NCI-H2107 treated with DMSO at 0.1 percent for 48 hours (cell line): Measurements from ENCODE around the gene XRCC4.

Experiments used
- DNase-seq: peaks from one replicate; lab custom pipeline; 2025; ENCODE audit not compliant: unreplicated experiment; lab: John Stamatoyannopoulos, UW

Gene XRCC4

DNA sequence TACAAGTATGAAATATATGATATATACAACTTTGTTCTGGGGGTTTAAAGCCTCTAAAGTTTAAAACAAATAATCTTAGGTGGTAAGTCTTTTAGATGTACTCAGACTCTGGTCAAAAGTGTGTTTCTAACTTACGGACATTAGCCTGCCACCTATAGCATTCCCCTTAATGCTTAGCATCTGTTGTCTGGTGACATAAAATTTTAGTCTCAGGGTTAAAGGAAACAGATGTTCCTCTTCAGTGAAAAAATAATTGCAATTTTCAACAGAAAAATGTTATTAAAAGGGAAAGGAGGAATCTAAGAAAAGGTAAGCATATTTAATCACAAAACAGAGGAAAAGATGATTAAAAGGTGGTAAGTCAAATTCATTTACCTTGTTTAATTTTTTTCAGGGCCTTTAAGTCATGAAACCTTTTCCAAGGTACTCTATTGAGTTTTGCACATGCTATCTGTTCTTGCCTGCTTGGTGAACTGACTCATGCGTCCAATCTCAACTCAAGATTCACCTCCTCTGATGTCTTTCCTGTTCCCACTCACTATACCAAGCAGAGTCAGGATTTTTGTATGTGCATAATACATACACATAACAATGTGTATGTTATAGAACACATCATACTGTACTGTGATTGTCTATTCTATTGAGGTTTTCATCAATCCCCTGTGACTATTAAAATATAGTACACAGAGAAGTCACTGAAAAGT is 8.1 kb upstream of the XRCC4 start:
- DNase-seq, result no peak

DNA sequence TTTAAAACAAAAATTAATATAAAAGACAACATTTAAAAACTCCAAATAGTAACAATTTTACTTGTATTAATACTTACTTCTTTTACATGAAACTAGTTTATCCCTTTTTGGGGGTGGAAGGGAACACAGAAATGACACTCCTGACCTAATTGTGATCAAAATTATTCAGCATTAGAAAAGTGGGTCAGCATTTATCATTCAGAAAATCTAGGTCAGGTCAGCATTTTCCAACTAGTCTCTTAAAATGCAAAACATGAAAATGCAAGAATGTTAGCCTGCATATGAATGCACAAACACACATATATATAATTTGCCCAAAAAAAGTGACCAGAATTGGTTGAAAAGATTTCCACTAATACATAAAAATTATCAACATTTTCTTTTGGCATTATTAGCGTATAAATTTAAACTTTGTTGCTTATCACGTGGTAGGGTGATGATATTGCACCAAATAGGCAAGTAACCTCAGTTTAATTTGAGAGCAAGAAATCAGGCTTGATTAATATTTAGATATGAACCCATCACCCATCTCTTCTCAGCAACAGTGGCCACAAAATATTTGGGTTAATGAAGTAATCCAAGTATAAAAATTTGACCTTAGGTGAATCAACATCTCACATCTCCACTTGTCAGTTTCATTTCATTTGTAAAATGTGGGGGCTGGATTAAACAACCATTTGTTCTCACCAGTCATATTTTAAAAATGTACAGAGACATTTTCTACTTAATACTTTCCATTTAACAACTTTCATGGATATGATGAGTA is 5.9 kb upstream of the XRCC4 start:
- DNase-seq, result no peak

DNA sequence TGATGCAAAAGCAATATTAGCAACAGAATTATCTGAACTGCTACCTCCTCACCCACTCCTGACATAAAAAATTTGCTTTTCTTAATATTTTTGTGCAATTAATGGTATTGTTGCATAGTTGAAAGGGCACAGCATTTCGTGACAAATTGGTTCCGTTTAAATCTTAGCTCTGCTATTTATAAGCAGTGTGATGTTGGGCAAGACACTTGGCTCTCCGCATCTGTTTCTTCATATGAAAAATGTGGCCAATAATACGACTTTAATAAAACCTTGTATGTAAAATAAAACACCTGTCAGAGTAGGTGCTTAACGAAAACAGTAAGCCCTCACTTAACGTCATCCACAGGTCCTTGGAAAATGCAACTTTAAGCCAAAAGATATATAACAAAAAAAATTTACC is 4.4 kb upstream of the XRCC4 start:
- no peak for DNase-seq

DNA sequence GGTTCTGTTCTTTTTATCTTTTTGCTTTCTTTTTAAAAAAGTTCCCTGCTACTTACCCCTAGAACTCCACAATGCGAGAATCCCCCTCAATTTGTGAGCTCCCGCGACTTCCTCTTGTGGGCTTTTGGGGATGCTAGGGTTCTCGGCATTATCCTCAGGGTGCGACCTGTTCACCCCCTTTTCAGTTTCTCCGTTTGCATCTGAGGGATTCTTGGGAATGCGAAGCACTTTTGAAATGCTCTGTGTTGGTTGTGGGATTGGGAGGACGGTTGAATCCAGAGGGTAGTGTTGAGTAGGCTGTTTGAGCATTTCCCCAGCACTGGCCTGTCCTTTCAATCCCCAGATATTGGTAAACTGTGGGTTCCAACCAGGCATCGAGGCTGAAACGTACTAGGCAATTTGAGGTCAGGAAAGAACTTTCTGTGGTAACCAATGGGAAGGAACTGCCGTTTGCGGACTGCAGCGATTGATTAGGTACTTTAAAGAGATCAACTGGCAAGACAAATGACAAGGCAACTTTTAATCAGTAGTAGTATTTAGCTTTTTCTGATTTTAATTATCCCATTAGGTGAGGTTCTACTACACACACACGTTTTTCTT is 415 bp downstream of the XRCC4 start:
- DNase-seq, result no peak

DNA sequence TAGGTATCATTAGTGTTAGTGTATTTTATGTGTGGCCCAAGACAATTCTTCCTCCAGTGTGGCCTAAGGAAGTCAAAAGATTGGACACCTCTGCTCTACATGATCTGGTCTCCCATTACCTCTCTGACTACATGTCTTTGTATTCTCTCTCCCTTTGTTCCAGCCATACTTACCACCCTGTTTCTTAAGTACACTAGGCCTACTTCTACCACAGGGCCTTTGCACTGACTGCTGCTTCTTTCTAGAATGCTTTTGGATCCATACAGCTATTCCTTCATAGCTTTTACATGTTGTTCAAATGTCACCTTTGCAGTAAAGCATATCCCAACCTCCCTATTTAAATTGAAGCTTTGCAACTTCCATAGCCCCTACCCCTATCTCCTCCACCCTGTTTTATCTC is 5.4 kb downstream of the XRCC4 start:
- no peak for DNase-seq

DNA sequence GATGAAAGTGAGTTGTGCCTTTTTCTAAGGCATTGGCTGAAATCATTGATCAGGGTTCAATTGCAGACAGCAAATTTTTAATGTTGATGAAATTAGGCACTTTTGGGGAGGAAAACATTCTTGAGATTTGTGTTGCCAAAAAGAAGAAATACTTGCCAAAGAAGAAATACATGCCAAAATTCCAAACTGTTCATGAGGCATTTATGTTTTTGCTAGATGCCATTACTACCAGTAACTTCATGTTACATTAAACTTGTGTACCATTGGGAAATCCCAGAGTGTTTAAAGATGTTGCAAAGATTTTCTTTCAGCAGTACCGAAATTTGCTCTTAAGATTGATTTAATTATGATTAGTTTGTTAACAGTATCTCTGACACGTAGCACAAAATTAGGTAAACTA is 7.0 kb downstream of the XRCC4 start:
- DNase-seq, result no peak

DNA sequence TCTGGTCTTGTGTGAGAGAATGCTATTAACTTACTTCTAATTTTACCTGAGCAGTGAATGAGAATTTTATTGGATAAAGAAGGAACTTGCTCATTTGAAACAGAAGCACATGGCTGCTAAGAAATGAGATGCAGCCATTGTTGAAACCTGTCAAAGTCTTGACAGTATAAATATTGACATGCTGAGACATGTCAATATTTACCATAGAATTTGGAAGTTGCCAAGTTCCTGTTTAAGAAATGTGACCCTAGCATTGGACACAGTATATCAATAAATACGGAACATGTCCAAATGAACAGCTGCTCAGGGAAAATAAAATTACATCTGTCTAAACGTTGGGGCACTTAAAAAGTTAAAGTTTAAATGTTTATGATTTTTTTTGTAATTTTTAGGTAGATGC is 7.8 kb downstream of the XRCC4 start:
- no peak for DNase-seq

DNA sequence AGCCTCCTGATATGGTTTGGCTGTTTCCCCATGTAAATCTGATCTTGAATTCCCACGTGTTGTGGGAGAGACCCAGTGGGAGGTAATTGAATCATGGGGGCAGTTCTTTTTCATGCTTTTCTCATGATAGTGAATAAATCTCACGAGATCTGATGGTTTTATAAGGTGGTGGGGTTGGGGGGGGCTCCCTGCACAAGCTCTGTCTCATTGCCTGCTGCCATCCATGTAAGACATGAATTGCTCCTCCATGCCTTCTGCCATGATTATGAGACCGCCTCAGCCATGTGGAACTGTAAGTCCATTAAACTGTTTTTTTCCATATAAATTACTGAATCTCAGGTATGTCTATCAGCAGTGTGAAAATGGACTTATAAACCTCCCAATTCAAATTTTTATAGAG is 12.8 kb downstream of the XRCC4 start:
- no peak for DNase-seq

DNA sequence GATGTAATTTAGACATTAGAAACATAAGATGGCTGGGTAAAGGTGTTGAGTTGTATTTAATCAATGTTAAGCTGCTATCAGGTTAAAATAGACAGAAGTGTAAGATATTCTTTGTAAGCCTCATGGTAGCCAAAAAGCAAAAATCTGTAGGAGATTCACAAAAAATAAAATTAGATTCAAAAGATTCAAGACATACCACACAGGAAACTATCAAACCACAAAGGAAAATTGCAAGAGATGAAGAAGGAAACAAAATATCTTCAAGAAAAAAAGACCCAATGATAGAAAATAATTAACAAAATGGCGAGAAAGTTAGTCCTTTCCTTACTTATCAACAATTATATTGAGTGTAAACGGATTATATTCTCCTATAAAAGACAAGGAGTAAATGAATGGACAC is 15.3 kb downstream of the XRCC4 start:
- DNase-seq, result no peak

DNA sequence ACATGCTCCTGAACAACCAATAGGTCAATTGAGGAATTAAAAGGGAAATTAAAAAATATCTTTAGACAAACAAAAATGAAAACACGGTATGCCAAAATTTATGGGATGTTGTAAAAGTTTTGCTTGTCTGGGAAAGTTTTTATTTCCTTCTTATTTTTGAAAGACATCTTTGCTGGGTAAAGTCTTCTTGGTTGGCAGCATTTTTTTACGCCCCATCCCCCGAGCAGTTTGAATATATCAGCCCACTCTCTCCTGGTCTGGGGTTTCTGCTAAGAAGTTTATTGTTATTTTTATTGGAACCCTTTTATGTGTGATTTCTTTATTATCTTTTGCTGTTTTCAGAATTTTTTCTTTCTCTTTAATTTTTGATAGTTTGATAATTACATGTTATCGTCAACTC is 16.3 kb downstream of the XRCC4 start:
- no peak for DNase-seq

DNA sequence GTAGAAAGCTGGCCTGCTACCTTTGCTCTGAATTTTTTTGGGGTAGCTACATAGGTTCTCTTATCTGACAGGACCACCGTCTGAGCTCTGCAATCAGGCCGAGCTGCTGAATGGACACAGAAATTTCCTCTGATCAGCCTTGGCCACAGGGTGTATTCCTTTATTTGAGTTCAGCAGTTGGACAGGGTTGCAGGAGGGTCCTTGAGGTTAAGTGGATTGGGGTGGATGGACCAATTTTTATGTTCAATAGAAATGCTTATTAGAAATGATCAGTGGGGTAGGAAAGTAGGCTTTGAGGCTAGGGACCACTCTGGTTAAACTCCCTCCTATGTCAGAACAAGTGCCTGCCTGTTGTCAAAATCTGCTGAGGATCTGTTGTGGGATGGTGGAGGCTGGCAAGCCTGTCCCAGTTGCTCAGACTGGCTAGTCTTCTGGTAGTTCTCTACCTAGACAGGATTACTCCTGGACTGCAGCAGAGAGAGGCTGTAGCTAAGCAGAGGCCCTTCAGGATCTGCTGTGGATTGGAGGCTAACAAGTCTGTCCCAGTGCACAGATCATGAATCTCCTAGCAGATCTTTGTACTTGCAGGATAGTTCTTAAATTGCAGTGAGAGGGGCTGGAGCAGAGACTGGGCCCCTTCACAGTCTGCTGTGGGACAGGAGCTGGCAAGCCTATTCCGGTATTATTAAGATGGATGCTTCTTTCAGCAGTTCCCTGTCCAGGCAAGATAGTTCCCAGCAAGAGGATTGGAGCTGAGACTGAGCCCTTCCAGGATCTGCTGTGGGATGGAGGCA is 18.0 kb downstream of the XRCC4 start:
- no peak for DNase-seq

DNA sequence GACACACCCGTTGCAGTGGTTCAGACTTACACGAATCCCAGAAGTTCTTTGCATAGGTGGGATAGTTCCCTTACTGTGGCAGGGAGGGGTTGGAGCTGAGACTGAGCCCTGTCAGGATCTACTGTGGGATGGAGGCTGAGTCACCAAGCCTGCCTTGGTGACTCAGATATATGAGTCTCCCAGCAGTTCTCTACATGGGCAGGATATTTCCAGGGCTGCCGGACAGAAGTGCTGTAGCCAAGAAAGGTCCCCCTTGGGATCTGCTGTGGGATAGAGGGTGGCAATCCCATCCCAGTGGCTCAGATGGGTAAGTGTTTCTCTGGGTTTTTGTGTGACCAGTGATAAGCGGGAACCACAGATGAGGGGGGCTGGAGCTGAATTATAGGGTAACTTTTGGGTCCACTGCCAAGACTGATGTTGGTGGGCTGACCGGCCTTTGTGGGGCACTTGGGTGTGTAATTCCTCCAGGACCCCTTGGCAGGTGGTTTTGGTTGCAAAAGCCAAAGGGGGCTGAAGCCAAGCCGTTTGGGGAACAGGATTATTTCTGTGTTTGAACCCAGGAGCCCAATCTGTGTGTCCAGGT is 18.7 kb downstream of the XRCC4 start:
- DNase-seq, result no peak

DNA sequence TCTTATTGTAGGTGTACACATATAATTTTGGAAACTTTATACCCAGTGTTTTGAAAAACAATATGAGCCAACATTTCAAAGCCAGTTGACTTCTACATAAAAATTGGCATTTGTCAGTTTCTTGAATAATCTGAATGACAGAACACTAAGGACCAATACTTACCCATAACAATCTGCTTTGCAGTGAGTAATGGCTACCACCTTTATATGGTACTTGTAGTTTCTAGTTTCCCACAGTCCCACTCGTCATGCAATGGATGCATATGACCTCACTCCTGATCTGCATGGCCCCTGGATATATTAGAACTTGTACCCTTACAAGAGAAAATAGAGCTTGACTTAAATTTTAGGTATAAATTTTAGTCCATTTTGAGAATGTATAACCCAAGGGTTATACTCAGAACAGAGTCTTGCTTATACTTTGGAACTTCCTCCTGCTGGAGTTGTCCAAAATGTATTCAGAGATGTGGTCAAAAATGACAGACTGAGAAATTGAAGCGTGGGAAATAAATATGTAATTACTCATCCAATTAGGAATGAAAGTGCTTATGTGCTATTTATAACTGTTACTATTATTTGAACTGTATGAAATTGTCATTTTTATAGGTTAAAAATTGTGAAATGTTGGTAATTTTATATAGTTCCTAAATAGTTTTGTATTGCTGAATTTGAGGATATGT is 19.5 kb downstream of the XRCC4 start:
- DNase-seq, result no peak

DNA sequence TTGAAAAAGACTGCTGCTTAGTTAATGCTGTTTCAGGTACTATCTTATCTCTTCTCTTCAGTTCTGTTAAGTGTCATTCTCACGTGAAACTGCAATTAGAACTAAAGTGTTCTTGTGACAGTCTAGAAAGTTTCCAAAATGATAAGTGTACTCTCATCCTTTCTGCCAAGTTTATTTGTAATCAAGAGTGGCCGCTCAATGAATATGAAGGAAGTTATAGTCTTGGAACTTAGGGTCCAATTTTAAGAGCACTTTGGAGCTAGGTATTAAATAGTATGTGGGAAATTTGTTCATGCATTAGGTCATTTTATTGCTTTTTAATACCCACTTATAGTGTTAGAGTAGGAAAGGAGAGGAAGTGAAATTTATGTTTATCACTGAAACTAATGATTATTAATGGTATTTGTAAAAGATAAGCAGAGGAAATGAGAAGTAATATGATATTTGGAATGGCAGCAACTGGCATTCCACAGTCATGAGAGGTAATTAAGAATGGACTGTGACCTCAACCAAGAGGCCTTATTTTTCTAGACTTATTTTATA is 20.4 kb downstream of the XRCC4 start:
- DNase-seq, result no peak

DNA sequence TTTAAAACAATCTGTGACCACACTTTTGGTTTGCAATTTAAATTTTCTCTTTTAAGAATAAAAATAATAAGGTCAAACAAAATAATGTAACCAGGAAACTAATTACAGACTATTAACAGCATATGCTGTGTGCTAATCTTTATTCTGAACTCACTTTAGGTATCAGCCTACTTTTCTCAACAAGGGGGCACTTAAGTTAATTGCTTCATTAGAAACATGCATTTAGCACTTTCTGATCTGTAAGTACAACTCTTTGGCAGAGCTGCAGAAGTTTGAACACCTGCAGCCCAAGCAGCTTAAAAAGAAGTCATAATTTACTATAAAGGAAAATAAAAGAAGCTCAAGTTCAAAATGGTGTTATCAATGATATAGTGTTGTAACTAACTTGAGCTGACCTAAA is 21.7 kb downstream of the XRCC4 start:
- DNase-seq, result no peak

DNA sequence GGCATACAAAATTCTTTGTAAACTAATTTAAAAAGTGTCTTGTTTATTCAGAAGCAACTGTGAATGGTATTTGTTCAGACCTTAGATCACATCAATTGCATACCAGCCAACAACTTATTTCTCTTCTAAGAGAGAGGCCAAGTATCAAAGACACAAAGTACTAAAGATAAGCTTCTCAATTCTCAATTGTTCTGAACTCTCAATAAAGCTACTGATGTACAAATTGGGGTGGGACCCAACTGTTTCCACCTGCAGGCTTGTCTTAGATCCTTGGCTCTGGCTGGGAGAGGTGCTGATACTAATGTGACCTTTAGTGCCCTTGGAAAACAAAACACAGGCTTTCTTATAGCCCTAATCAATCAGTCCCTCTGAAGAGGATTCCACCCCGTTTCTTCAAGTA is 22.1 kb downstream of the XRCC4 start:
- DNase-seq, result no peak

DNA sequence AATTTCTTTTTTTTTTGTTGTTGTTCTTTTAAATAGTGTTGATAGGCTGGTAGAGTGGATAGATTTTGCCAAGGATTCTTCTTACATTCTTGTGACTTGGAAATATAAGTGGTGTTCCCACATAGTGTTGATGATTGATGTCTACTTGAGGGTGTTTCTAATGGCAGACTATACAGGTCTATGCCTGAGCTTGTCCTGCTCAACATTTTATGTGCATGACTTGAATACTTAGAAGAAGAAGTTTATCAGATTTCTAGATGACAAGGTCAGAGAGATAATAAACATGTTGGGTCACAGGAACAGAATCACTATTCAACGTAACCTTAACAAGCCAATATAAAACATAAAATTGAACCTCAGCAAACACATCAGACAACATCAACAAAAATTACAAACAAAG is 24.2 kb downstream of the XRCC4 start:
- DNase-seq, result no peak

DNA sequence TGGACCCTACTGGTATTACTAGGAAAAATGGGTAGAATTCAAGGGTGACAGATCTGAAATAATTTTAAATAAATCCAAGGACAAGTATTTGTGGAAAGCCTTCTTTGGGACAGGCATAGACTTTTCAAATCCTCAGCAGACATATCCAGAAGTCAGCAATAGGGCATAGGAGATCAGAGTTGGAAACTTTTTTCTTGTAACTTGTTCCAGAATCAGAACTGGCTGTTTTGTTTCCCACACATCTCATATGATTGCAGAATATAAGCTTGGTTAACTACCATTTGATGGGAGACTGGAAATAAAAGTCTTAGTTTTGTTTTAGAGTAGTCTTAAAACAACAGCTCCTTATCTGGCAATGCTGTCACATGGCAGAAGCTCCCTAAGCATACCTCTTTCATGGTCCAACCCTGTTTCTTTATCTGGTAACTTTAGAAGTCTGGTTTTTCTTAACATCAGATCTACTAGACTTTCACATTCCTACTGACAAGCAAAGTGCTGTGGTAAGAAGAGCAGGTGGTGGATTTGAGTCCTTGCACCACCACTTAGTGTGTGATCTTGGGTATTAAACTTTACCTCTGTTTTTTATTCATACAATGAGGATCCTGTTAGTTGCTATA is 25.1 kb downstream of the XRCC4 start:
- no peak for DNase-seq

DNA sequence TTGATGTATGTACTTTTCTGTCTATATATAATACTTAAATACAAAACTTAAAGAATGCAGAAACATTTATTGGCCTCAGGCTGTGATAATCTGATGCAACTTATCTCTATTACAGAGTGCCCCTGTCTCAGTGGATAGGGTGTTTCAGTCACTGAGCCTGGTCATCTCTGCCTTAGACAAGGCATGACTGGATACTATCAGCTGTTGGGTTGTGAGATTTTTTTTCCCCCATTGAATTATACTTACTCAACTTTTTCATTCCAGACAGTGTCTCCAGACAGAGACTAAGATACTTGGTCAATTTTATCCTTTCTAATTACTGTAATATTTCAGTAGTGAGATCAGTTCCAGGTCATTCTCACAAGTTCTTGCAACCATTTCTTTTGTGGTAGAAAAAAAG is 26.7 kb downstream of the XRCC4 start:
- DNase-seq, result no peak
